AG09319 (cell line): ENCODE results near the gene ADAMTS4.

Experiments used
- DNase-seq: peaks from one replicate; pipeline ENCODE4 v3.0.0-alpha.2; 2010; ENCODE audit warnings: low read depth; ENCODE audit errors: extremely low read depth
- TF ChIP-seq, protein P1 (sequence below): IDR thresholded peaks from 2 replicates; pipeline ENCODE4 v1.5.1; 2011; ENCODE audit warnings: low read depth, mild to moderate bottlenecking, inconsistent platforms, low read length, moderate library complexity

Gene ADAMTS4

GRCh38 chr1:161157867-161158266 lies 41.0 kb downstream of the ADAMTS4 start:
- DNase-seq, result no peak
- TF ChIP-seq, protein P1, sequence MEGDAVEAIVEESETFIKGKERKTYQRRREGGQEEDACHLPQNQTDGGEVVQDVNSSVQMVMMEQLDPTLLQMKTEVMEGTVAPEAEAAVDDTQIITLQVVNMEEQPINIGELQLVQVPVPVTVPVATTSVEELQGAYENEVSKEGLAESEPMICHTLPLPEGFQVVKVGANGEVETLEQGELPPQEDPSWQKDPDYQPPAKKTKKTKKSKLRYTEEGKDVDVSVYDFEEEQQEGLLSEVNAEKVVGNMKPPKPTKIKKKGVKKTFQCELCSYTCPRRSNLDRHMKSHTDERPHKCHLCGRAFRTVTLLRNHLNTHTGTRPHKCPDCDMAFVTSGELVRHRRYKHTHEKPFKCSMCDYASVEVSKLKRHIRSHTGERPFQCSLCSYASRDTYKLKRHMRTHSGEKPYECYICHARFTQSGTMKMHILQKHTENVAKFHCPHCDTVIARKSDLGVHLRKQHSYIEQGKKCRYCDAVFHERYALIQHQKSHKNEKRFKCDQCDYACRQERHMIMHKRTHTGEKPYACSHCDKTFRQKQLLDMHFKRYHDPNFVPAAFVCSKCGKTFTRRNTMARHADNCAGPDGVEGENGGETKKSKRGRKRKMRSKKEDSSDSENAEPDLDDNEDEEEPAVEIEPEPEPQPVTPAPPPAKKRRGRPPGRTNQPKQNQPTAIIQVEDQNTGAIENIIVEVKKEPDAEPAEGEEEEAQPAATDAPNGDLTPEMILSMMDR, result no peak

DNA sequence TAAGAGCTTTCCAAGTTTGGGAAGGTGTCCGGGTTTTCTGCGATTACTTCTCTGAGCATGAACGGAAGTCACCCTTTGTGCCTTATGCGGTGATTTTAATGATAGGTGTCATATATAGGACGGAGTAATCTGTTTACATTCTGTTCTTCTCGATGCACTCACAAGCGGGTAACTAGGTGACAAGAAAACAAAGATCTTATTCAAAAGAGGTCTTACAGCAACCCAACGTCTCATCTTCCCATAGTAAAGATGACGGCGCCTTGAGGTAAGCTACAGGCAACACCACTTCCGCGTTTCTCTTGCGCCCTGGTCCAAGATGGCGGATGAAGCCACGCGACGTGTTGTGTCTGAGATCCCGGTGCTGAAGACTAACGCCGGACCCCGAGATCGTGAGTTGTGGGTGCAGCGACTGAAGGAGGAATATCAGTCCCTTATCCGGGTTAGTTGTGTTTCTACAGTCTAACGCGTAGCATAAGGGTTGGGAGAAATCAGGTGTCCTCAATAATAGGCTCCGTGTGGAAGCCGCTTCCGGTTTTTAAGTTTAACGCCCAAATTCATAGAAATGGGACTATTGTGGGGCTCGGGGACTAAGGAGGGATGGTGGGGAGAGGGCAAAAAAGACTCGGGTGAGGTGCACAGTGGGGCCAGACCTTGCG lies 45.0 kb downstream of the ADAMTS4 start, which contains the start of gene UFC1:
Gene UFC1, plus strand, starts transcription at position 297 of the 656 bp plus-strand sequence. Its CDS starts 20 bp downstream, at position 317.
- TF ChIP-seq, protein P1, result no peak

DNA sequence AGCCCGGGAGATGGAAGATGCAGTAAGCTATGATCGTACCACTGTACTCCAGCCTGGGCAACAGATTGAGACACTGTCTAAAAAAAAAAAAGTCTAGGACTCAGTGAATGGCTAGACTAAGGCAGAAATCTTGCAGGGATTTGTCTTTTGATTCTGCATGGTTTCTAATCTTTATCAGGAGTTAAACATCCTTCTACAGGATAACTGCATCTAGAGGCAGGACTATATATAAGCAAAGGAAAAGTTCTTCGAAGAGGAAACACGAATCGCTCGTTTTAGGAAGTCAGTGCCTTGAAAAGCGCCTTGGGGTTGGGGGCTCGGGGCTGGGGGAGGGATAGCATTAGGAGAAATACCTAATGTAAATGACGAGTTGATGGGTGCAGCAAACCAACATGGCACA lies 45.7 kb downstream of the ADAMTS4 start:
- DNase-seq, result no peak
- TF ChIP-seq, protein P1, result no peak

More for the DNA sequence above, 45.0 kb downstream of the ADAMTS4 start, which contains the start of gene UFC1:
- peak; percentile 71 for DNase-seq

GRCh38 chr1:161145832-161146231 lies 53.0 kb downstream of the ADAMTS4 start:
- TF ChIP-seq, protein P1, result no peak
- DNase-seq, result no peak

- TF ChIP-seq, protein P1, result no peak
- no peak for DNase-seq
These were observed 58.0 kb downstream of the ADAMTS4 start for GRCh38 chr1:161140755-161141400.

GRCh38 chr1:161139766-161140165 lies 59.1 kb downstream of the ADAMTS4 start:
- no peak for DNase-seq
- TF ChIP-seq, protein P1, result peak; percentile 50

- TF ChIP-seq, protein P1, result no peak
- DNase-seq, result no peak
These were observed 60.4 kb downstream of the ADAMTS4 start for GRCh38 chr1:161138431-161138830.
